NOMO-1 (cell line): ENCODE data around the gene ABCB8.
A peak's percentile ranks its signal among the peaks of the same experiment; 100 is the strongest.
"Not testable (repeated sequence)": the region's sequence is repeated elsewhere in the genome, so short reads cannot be mapped to it uniquely, and the experiment has no call there.

ENCODE experiments used
- DNase-seq, 2 experiments: peaks; one replicate each; lab custom pipeline; 2025; ENCODE audit not compliant: unreplicated experiment in 2 of 2; lab: John Stamatoyannopoulos, UW

The ABCB8 gene

GRCh38 chr7:151033864-151034249 lies 5.6 kb downstream of the ABCB8 start:
- no peak for DNase-seq

- no peak for DNase-seq
Observed at GRCh38 chr7:151034312-151035025, 6.2 kb downstream of the ABCB8 start.

- DNase-seq: no peak
Observed at GRCh38 chr7:151035026-151035717, 6.9 kb downstream of the ABCB8 start.

DNA sequence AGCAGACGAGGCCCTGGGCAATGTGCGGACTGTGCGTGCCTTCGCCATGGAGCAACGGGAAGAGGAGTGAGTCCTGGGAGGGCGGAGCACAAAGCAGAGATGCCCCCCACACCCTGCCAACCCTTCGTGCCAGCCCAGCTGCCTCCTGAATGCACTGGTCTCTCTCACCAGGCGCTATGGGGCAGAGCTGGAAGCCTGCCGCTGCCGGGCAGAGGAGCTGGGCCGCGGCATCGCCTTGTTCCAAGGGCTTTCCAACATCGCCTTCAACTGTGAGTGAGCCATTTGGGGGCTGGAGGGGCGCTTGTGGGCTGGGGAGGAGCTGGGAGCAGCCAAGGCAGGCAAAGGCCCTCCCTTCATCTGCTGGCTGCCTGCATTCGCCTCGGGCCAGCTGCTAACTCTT lies 7.7 kb downstream of the ABCB8 start:
- no peak for DNase-seq

- DNase-seq: peak in 1 of 2 experiments; percentile 22
Observed at GRCh38 chr7:151038951-151039849, 10.9 kb downstream of the ABCB8 start.

DNA sequence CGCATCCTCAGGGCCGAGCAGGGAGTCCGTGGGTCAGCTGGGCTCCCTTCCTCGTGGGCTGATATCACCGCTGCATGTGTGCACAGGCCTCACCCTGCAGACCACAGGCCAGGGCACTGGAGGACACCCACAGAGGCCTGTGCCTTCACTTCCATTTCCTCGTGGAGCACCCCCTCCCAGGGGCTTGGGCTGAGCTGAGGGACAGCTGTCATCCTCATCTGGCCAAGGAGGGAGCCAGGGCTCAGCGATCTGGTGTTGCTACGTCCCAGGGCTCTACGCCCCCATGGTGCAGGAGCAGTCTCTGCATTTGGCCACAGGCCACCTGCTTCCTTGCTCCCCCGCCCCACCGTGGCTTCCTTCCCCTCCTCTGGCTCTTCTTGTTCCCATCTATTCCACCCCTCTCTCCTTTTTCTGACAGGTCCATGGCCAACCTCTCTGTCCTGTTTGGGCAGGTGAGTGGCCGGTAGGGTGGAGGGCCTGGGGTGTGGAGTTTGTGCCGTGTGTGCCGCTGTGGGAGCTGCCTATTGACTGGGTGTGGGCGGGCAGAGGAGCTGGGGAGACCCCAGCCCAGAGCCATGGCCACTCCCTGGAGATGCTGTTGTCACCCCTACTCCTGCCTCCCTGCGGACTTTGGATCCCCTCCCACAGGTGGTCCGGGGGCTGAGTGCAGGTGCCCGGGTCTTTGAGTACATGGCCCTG lies 11.7 kb downstream of the ABCB8 start:
- no peak for DNase-seq

- DNase-seq: no peak
Observed at GRCh38 chr7:151040616-151041375, 12.5 kb downstream of the ABCB8 start.

DNA sequence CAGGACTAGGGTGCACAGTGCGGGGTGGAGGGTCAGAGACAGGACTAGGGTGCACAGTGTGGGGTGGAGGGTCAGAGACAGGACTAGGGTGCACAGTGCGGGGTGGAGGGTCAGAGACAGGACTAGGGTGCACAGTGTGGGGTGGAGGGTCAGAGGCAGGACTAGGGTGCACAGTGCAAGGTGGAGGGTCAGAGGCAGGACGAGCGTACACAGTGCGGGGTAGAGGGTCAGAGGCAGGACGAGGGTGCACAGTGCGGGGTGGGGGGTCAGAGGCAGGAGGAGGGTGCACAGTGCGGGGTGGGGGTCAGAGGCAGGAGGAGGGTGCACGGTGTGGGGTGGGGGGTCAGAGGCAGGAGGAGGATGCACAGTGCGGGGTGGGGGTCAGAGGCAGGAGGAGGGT lies 15.2 kb downstream of the ABCB8 start:
- DNase-seq: not testable (repeated sequence)

DNA sequence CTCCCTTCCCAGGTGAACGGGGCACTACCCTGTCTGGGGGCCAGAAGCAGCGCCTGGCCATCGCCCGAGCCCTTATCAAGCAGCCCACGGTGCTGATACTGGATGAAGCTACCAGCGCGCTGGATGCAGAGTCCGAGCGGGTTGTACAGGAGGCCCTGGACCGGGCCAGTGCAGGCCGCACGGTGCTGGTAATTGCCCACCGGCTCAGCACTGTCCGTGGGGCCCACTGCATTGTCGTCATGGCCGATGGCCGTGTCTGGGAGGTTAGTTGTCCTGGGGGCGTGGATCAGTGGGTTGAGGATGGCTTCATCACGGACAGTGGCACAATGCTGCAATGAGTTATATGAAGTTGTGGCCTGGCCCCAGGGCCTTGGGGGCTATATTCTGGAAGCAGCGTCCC lies 15.7 kb downstream of the ABCB8 start:
- DNase-seq: no peak

- DNase-seq: no peak
Observed at GRCh38 chr7:151045262-151045661, 17.0 kb downstream of the ABCB8 start.

- DNase-seq: no peak
Observed at GRCh38 chr7:151045967-151046366, 17.7 kb downstream of the ABCB8 start.

DNA sequence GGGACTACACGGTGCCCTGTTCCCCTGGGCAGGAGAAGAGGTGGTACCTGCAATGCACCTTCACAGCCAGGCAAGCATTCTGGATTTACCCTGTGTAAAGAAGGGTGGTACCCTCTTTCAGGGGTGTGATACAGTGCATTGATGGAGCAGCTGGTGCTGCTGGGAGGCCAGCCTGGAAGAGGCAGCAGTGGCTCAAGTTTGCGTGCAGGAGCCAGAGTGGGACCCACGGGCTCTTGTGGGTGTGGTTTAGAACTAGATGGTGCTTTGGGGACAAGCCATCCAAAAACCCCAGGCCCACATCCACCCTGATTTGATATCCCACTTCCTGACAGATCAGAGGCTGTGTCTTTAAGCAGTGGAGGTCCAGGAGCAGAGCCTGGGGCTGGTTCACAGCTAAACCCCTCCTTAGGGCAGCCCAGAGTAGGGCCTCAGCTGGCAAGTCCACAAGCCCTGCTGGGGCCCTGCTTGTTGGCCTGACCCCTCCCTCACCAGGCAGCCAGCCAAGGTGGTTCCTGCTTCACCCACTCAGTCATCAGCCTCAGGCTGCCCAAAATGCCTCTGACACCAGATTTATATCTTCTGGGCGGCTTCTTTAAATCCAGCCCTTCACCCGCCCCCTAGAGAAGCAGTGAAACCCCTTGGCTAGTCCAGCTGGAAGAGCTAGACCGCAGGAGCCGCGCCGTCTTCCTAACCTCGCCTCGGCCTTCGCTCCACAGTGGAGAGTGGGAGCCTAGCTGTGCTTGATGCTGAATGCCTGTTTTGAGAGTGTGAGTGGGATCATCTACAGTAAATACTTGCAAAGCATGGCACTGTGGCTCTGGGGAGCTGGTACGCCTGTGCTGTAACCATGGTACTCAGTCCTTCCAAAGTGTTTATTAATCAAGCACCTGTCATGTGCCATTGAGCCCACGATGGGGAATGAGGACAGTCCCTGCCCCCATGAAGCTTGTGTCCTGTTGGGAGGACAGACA lies 18.6 kb downstream of the ABCB8 start:
- DNase-seq: no peak

DNA sequence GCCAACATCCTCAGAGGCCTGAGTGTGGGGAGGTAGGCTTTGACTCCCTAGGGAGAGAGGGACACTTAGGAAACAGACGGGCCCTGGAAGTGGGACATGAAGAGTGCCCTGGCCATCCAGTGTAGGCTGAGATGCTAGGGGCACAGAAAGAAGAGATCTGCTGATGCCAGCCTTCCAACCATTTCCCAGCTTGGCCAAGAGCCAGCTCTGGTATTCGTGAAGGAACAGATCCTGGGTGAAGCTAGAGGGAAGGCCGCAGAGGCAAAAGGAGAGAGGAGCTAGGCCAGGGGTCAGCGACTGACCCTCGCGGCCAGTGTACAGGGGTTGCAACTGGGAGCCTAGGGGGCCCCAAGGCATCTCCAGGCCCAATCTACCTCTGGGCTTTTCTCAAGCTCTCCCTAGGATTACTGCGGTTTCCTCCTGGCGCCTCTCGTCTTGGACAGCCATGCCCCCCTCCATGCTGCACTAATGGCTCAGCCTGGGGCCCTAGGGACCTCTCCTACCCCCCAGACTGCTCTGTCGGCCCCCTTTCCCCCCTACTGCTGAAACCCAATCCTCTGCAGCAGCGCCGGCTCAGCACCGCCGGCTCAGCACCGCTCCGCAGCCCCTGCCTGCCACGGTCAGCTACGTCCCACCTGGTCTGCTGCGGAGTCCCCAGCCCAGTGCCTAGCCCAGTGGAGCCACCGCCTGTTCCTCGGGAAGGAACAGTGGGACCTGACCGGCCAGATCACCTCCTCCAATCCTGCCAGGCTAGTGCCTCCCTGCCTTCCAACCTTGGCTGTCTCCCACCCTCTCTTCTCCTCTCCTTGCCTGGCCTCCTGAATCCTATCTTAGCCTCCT lies 19.9 kb downstream of the ABCB8 start, which contains the start of gene ASIC3:
Gene ASIC3 (plus strand): TSS at position 556 of the 840 bp plus-strand sequence. CDS start 355 bp downstream, outside the sequence.
- no peak for DNase-seq

DNA sequence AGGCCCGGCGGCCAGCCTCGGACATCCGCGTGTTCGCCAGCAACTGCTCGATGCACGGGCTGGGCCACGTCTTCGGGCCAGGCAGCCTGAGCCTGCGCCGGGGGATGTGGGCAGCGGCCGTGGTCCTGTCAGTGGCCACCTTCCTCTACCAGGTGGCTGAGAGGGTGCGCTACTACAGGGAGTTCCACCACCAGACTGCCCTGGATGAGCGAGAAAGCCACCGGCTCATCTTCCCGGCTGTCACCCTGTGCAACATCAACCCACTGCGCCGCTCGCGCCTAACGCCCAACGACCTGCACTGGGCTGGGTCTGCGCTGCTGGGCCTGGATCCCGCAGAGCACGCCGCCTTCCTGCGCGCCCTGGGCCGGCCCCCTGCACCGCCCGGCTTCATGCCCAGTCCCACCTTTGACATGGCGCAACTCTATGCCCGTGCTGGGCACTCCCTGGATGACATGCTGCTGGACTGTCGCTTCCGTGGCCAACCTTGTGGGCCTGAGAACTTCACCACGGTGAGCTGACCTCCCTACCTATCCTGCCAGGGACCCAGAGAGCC lies 20.7 kb downstream of the ABCB8 start:
- DNase-seq: no peak

DNA sequence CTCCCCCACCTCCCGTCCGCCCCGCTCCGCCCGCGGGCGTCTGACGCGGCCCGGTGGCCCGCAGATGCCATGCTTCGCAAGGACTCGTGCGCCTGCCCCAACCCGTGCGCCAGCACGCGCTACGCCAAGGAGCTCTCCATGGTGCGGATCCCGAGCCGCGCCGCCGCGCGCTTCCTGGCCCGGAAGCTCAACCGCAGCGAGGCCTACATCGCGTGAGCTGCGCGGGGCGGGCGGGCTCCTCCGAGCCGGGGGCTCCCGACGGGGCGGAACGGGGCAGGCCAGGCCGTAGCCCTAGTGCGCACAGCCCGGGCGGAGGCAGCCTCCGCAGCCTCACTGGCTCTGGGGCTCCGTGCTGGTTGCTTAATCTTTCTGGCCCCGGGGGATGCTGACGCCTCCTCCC lies 22.9 kb downstream of the ABCB8 start:
- peak; percentile 9 to 16 for DNase-seq

- DNase-seq: no peak
Observed at GRCh38 chr7:151053096-151053495, 24.8 kb downstream of the ABCB8 start.

- DNase-seq: no peak
Observed at GRCh38 chr7:151053751-151054150, 25.5 kb downstream of the ABCB8 start.

GRCh38 chr7:151056283-151056665 lies 28.0 kb downstream of the ABCB8 start:
- DNase-seq: no peak
